Measurements from ENCODE around the gene EBPL. TPM values are rescaled to one million over a fixed set of nuclear protein-coding genes. Genes with fewer than 3 reads are reported as not detected.

The EBPL gene
- total and polyA plus RNA-seq, 3 donors (not counting 1 experiment from before 2014, with no cell fraction given), result 26.7 to 75.7 (median 46.1) TPM

Other genes with a start within 250 kb of the EBPL start
- 1 to 10 TPM; 5.7 to 8.0 TPM for gene CAB39L, start 247.4 kb downstream of the EBPL start, total RNA-seq
- gene CAB39L, start 247.4 kb downstream of the EBPL start, polyA plus RNA-seq, result 3.6 TPM
- gene SETDB2, start 247.2 kb downstream of the EBPL start, total RNA-seq, result 10 to 100 TPM in 1 of 2 donors, 1 to 10 TPM in 1; 8.1 to 10.2 TPM
- gene SETDB2, start 247.2 kb downstream of the EBPL start, polyA plus RNA-seq, result 2.2 TPM
- gene PHF11, start 195.5 kb downstream of the EBPL start, total RNA-seq, result 10 to 100 TPM in 1 of 2 donors, 1 to 10 TPM in 1; 7.7 to 25.5 TPM
- gene PHF11, start 195.5 kb downstream of the EBPL start, polyA plus RNA-seq, result 8.9 TPM
- gene RCBTB1, start 105.9 kb downstream of the EBPL start, total RNA-seq, result 10 to 100 TPM; 29.9 to 87.5 TPM
- 13.9 TPM for gene RCBTB1, start 105.9 kb downstream of the EBPL start, polyA plus RNA-seq
- under 1 TPM in 1 of 2 donors, not detected in 1; under 0.01 TPM for gene ARL11, start 63.0 kb downstream of the EBPL start, total RNA-seq
- gene ARL11, start 63.0 kb downstream of the EBPL start, polyA plus RNA-seq, result 0.03 TPM
- gene KPNA3, start 101.2 kb upstream of the EBPL start, total RNA-seq, result 10 to 100 TPM; 35.5 to 37.7 TPM
- gene KPNA3, start 101.2 kb upstream of the EBPL start, polyA plus RNA-seq, result 29.5 TPM
- gene SPRYD7, start 244.9 kb upstream of the EBPL start, total RNA-seq, result 10 to 100 TPM; 12.0 to 17.0 TPM
- 7.5 TPM for gene SPRYD7, start 244.9 kb upstream of the EBPL start, polyA plus RNA-seq

All from mammary epithelial cell (primary cell).